HepG2 (cell line): ENCODE measurements around the gene INHBE. TPM values are rescaled to one million over a fixed set of nuclear protein-coding genes. Genes with fewer than 3 reads are reported as not detected.

Experiments
- ATAC-seq: fragments of 200-7000 bp; cut with Tn5 transposase; 3 replicates; pipeline ENCODE4 v1.9.1; 2020; ENCODE audit warnings: mild to moderate bottlenecking, moderate library complexity
- BruUV-seq: library from RNA; stranded (reverse); fragments of 400-500 nt; replicated peaks from 2 replicates; lab custom pipeline; 2021; lab: Mats Ljungman, UMichigan
- CTCF ChIA-PET: fragments of 300-600 bp; formaldehyde crosslinking; extraction: SDS; loops from one replicate; lab custom pipeline; 2021; ENCODE audit warnings: low total read pairs, inconsistent platforms, low intra/inter-chr PET ratio; lab: Yijun Ruan, JAX
- POLR2A ChIA-PET: fragments of 350-600 bp; sonication (Branson Sonifier 250); formaldehyde crosslinking; loops from one replicate; lab custom pipeline; 2020; ENCODE audit warnings: antibody characterized with exemption, inconsistent platforms; lab: Yijun Ruan, JAX
- DNase-seq: peaks from one replicate; pipeline ENCODE4 v3.0.0-alpha.2; 2015; ENCODE audit warnings: low spot score
- FAIRE-seq: peaks from 3 replicates; lab custom pipeline; 2011; peaks lifted over from hg19 to GRCh38; lab: Jason Lieb, UNC
- H2AFZ ChIP-seq: one replicate; pipeline ENCODE4 v1.6.1; 2011; ENCODE audit warnings: low read length, inconsistent platforms
- H3K27ac ChIP-seq: fragments of 300-600 bp; 3 replicates; pipeline ENCODE4 v1.8.0; 2011; ENCODE audit warnings: mixed run types, mild to moderate bottlenecking, mixed read lengths, low read length, inconsistent platforms; ENCODE audit not compliant: insufficient read depth; ENCODE audit errors: extremely low read length
- H3K27me3 ChIP-seq, 2 experiments: fragments of 200-600 bp in 1 of 2; 2 replicates in 1 of 2; 3 replicates in 1 of 2; pipeline versions ENCODE4 v1.6.0 to v1.8.0; 2011; ENCODE audit warnings: low read length in 2 of 2, mild to moderate bottlenecking in 2 of 2, moderate library complexity in 2 of 2, inconsistent platforms in 1 of 2; ENCODE audit not compliant: insufficient read depth in 2 of 2, control insufficient read depth in 1 of 2
- H3K36me3 ChIP-seq, 2 experiments: fragments of 200-600 bp in 1 of 2; replicated peaks in 1 of 2; 2 replicates in 1 of 2; 3 replicates in 1 of 2; pipeline versions ENCODE4 v1.5.1 to v1.8.0; 2011; ENCODE audit warnings: low read length in 2 of 2, inconsistent platforms in 1 of 2; ENCODE audit not compliant: insufficient read depth in 2 of 2, control insufficient read depth in 1 of 2
- H3K4me1 ChIP-seq: 2 replicates; pipeline ENCODE4 v1.5.1; 2012; ENCODE audit warnings: low read length, inconsistent platforms; ENCODE audit not compliant: insufficient read depth
- H3K4me2 ChIP-seq: 2 replicates; pipeline ENCODE4 v1.6.0; 2011; ENCODE audit warnings: low read depth, low read length, inconsistent platforms
- H3K4me3 ChIP-seq, 3 experiments: fragments of 200-600 bp in 1 of 3; sonication (generic), shearing (Covaris generic) in 1 of 3; replicated peaks in 1 of 3; 2 replicates each; pipeline ENCODE4 v1.5.1; 2011 to 2016; ENCODE audit warnings: low read length in 3 of 3, inconsistent platforms in 2 of 3, low read depth in 2 of 3, mild to moderate bottlenecking in 2 of 3, control low read depth in 1 of 3, mixed read lengths in 1 of 3; ENCODE audit not compliant: insufficient read depth in 1 of 3
- H3K79me2 ChIP-seq: one replicate; pipeline ENCODE4 v1.6.1; 2011; ENCODE audit warnings: low read length, inconsistent platforms; ENCODE audit not compliant: insufficient read depth
- H3K9ac ChIP-seq: 2 replicates; pipeline ENCODE4 v1.6.0; 2011; ENCODE audit warnings: mild to moderate bottlenecking, low read depth, low read length, inconsistent platforms; ENCODE audit not compliant: insufficient read depth
- H3K9me3 ChIP-seq: 2 replicates; pipeline ENCODE4 v1.5.1; 2012; ENCODE audit warnings: mild to moderate bottlenecking, low read length
- H4K20me1 ChIP-seq: 2 replicates; pipeline ENCODE4 v1.6.0; 2011; ENCODE audit warnings: inconsistent platforms, mild to moderate bottlenecking, low read length, moderate library complexity; ENCODE audit not compliant: insufficient read depth
- AHR ChIP-seq: IDR thresholded peaks from 2 replicates; pipeline ENCODE4 v1.6.1; 2018; ENCODE audit warnings: missing genetic modification reagents, missing compliant biosample characterization
- ATF7 ChIP-seq, 2 experiments: fragments of 450-650 bp in 1 of 2; sonication (generic) in 1 of 2; formaldehyde crosslinking in 1 of 2; IDR thresholded peaks; 2 replicates each; pipeline versions ENCODE4 v1.4.0 to v1.6.1; 2016 to 2020; ENCODE audit warnings: antibody characterized with exemption in 1 of 2, mild to moderate bottlenecking in 1 of 2, missing genetic modification reagents in 1 of 2
- ELF3 ChIP-seq: IDR thresholded peaks from 2 replicates; pipeline ENCODE4 v1.6.1; 2016; ENCODE audit warnings: missing genetic modification reagents, missing compliant biosample characterization
- ERF ChIP-seq: IDR thresholded peaks from 2 replicates; pipeline ENCODE4 v1.6.1; 2018; ENCODE audit warnings: missing biosample characterization, missing genetic modification reagents
- GATAD2A ChIP-seq: IDR thresholded peaks from 2 replicates; pipeline ENCODE4 v1.6.1; 2016
- HCFC1 ChIP-seq: fragments of 150-350 bp; IDR thresholded peaks from 2 replicates; pipeline ENCODE4 v1.6.1; 2014; ENCODE audit warnings: low read depth, low read length
- HMG20A ChIP-seq: IDR thresholded peaks from 2 replicates; pipeline ENCODE4 v1.6.1; 2016; ENCODE audit warnings: borderline replicate concordance
- KDM5B ChIP-seq: sonication (generic); formaldehyde crosslinking; IDR thresholded peaks from 2 replicates; pipeline ENCODE4 v1.4.0; 2020; ENCODE audit warnings: missing genetic modification reagents, mild to moderate bottlenecking, borderline replicate concordance
- KLF15 ChIP-seq: sonication (generic); formaldehyde crosslinking; IDR thresholded peaks from 2 replicates; pipeline ENCODE4 v1.8.1; 2023; ENCODE audit warnings: borderline replicate concordance, mild to moderate bottlenecking, inconsistent platforms, missing genetic modification reagents, mixed read lengths
- KLF9 ChIP-seq: IDR thresholded peaks from 2 replicates; pipeline ENCODE4 v1.6.1; 2016; ENCODE audit warnings: low read depth
- MEIS2 ChIP-seq: sonication (generic); formaldehyde crosslinking; IDR thresholded peaks from 2 replicates; pipeline ENCODE4 v1.9.0; 2021; ENCODE audit warnings: mild to moderate bottlenecking, missing genetic modification reagents
- MTF2 ChIP-seq: sonication (generic); formaldehyde crosslinking; IDR thresholded peaks from 2 replicates; pipeline ENCODE4 v1.5.0; 2020; ENCODE audit warnings: missing genetic modification reagents, borderline replicate concordance
- MXD4 ChIP-seq: IDR thresholded peaks from 2 replicates; pipeline ENCODE4 v1.6.1; 2016; ENCODE audit warnings: mild to moderate bottlenecking, missing biosample characterization, missing genetic modification reagents
- MZF1 ChIP-seq: sonication (generic); formaldehyde crosslinking; IDR thresholded peaks from 2 replicates; pipeline ENCODE4 v1.8.1; 2023; ENCODE audit warnings: mild to moderate bottlenecking, missing genetic modification reagents, borderline replicate concordance
- PHF8 ChIP-seq: sonication (generic); formaldehyde crosslinking; IDR thresholded peaks from 2 replicates; pipeline ENCODE4 v1.5.0; 2020; ENCODE audit warnings: missing genetic modification reagents
- POLR2G ChIP-seq: fragments of 200-400 bp; formaldehyde crosslinking; IDR thresholded peaks from 2 replicates; pipeline ENCODE4 v1.6.1; 2018; ENCODE audit warnings: mild to moderate bottlenecking, low read depth, low read length, moderate library complexity
- RFX5 ChIP-seq: IDR thresholded peaks from 2 replicates; pipeline ENCODE4 v1.6.1; 2011; ENCODE audit warnings: low read depth, low read length, improper control_type of control experiment
- SMC3 ChIP-seq: IDR thresholded peaks from 2 replicates; pipeline ENCODE4 v1.6.1; 2011; ENCODE audit warnings: low read length, improper control_type of control experiment
- TAF1 ChIP-seq: sonication (generic); formaldehyde crosslinking; IDR thresholded peaks from 2 replicates; pipeline ENCODE4 v1.4.0; 2020; ENCODE audit warnings: missing genetic modification reagents
- ZFP82 ChIP-seq: sonication (generic); formaldehyde crosslinking; IDR thresholded peaks from 2 replicates; pipeline ENCODE4 v1.5.1; 2020; ENCODE audit warnings: mild to moderate bottlenecking, missing genetic modification reagents, borderline replicate concordance
- ZFX ChIP-seq: sonication (generic); formaldehyde crosslinking; IDR thresholded peaks from 2 replicates; pipeline ENCODE4 v1.4.0; 2020; ENCODE audit warnings: mild to moderate bottlenecking, low read depth, missing genetic modification reagents, moderate library complexity
- ZFY ChIP-seq: sonication (generic); formaldehyde crosslinking; IDR thresholded peaks from 2 replicates; pipeline ENCODE4 v1.4.0; 2020; ENCODE audit warnings: missing genetic modification reagents
- ZNF432 ChIP-seq: sonication (generic); formaldehyde crosslinking; IDR thresholded peaks from 2 replicates; pipeline ENCODE4 v1.5.0; 2020; ENCODE audit warnings: missing genetic modification reagents, mild to moderate bottlenecking, borderline replicate concordance
- ZSCAN30 ChIP-seq: sonication (generic); formaldehyde crosslinking; IDR thresholded peaks from 2 replicates; pipeline ENCODE4 v1.5.0; 2020; ENCODE audit warnings: mild to moderate bottlenecking, missing genetic modification reagents
- WGBS: methylation state at CpG from one replicate; pipeline ENCODE4 v1.1.6; 2017; ENCODE audit warnings: low lambda C conversion rate; 5-methylcytosine and 5-hydroxymethylcytosine counted together
- in situ Hi-C: cut with HindIII; loops from 2 replicates; pipeline ENCODE4 v1.10.0; 2017; ENCODE audit warnings: low pct_unique_long_range_greater_than_20kb; ENCODE audit not compliant: extremely low pct_ligation_motif_present
- intact Hi-C: fragments of 100-400 bp; cut with micrococcal nuclease; formaldehyde crosslinking; loops from one replicate; pipeline ENCODE4 v1.10.0; 2022; ENCODE audit not compliant: unreplicated experiment
- polyA plus RNA-seq, 8 experiments: library from polyadenylated mRNA; depleted of rRNA in 3 of 8; stranded (reverse) in 7 of 8; unstranded in 1 of 8; fragments of >200 nt; fragmentation: Illumina TruSeq in 4 of 8; extraction: Trizol in 4 of 8; gene quantifications; 2 replicates each; pipeline versions ENCODE4 v1.2.1 to v1.2.3, GENCODE V29; 2011 to 2016; ENCODE audit warnings: low read depth in 4 of 8, missing spikeins in 1 of 8, mixed read lengths in 1 of 8; ENCODE audit not compliant: insufficient read depth in 1 of 8
- total RNA-seq, 5 experiments: library from RNA; depleted of rRNA; stranded (reverse); fragments of >200 nt; fragmentation: Illumina TruSeq; extraction: Trizol; gene quantifications; 2 replicates each; pipeline ENCODE4 v1.2.3, GENCODE V29; 2016; ENCODE audit warnings: low read depth in 1 of 5

Gene INHBE
- total and polyA plus RNA-seq, 2 of the 13 experiments (the other 11 are each of a cell fraction or from before 2014, with no cell fraction given), result 17.0 to 32.0 TPM

- ATAC-seq (peak; percentile 60), DNase-seq (no peak), FAIRE-seq (no peak)
- H3K4me1 ChIP-seq, result peaks cover 41% of the 10 kb centered on the region
- BruUV-seq, result no TSS peak
- peak overlapping the region; percentile 59 to 75 (median 72) for H3K4me3 ChIP-seq
- H3K9ac ChIP-seq, result peak overlapping the region; percentile 79
- H3K27ac ChIP-seq, result peak overlapping the region; percentile 91
- TF ChIP-seq ATF7 (IDR thresholded peaks at IDR 0.05), result no peak
- TF ChIP-seq ATF7 (CRISPR knock-in tag; IDR thresholded peaks at IDR 0.05), result no peak
- TF ChIP-seq ZSCAN30 (CRISPR knock-in tag), result no peak
- peak; percentile 46 for TF ChIP-seq ELF3 (CRISPR knock-in tag)
- no peak for TF ChIP-seq HMG20A (CRISPR knock-in tag)
- TF ChIP-seq MTF2 (CRISPR knock-in tag), result no peak
- TF ChIP-seq KLF9 (CRISPR knock-in tag), result no peak
- no peak for TF ChIP-seq SMC3
- no peak for TF ChIP-seq HCFC1
- no peak for TF ChIP-seq MZF1
- TF ChIP-seq TAF1 (CRISPR knock-in tag), result peak; percentile 22; the same call in 1 of the 2 replicates
- peak; percentile 63 for TF ChIP-seq ZFX (CRISPR knock-in tag)
- no peak for TF ChIP-seq GATAD2A
- 0 out of 2 replicates have a peak, but pooled peaks have one; percentile 49 for TF ChIP-seq POLR2G
- no peak for TF ChIP-seq KLF15 (CRISPR knock-in tag)
- TF ChIP-seq MEIS2 (CRISPR knock-in tag), result 0 out of 2 replicates have a peak, but pooled peaks have one; percentile 7
- TF ChIP-seq MXD4 (CRISPR knock-in tag), result no peak
- peak; percentile 43; the same call in 1 of the 2 replicates for TF ChIP-seq PHF8
- peak; percentile 27; the same call in 1 of the 2 replicates for TF ChIP-seq ZFY (CRISPR knock-in tag)
- no peak for TF ChIP-seq ZNF432
- TF ChIP-seq ERF (CRISPR knock-in tag), result 0 out of 2 replicates have a peak, but pooled peaks have one; percentile 21
- no peak for TF ChIP-seq KDM5B
- no peak for TF ChIP-seq RFX5
- no peak for TF ChIP-seq ZFP82 (CRISPR knock-in tag)
- no peak for TF ChIP-seq AHR (CRISPR knock-in tag)
- no peaks in the 10 kb centered on the region for H3K79me2 ChIP-seq
- no peaks in the 10 kb centered on the region for H3K27me3 ChIP-seq
- no peaks in the 10 kb centered on the region for H3K9me3 ChIP-seq
- peak overlapping the region; percentile 93 for H3K4me2 ChIP-seq
- ChIA-PET CTCF (no interaction called here), POLR2A (interaction anchor here (0.6 to 4.6 kb wide), 10 partner anchors 9 to 324 kb away, joined by 3 to 99 read pairs (median 4); partner anchors contain the start of genes GLI1, INHBE and STAT6)
- no peaks in the 10 kb centered on the region for H3K36me3 ChIP-seq
- WGBS, result 3% methylated on average over 4 of the region's 4 CpGs
- peak overlapping the region; percentile 92 for H2AFZ ChIP-seq
- in situ Hi-C loops, result no loop called here
- intact Hi-C loops, result loop anchor here (1.0 kb wide), 1 partner anchor 18 kb away; no protein-coding TSS in a partner anchor
- H4K20me1 ChIP-seq, result no peaks in the 10 kb centered on the region
Observed at GRCh38 chr12:57435293-57435692, 19.8 kb upstream of the INHBE start.
